ENCODE measurements around the gene TADA2A.
"Not testable (repeated sequence)": the region's sequence is repeated elsewhere in the genome, so short reads cannot be mapped to it uniquely, and the experiment has no call there.

The TADA2A gene

GRCh38 chr17:37400505-37400904, 6.2 kb upstream of the TADA2A start:
- no peak for DNase-seq

DNA sequence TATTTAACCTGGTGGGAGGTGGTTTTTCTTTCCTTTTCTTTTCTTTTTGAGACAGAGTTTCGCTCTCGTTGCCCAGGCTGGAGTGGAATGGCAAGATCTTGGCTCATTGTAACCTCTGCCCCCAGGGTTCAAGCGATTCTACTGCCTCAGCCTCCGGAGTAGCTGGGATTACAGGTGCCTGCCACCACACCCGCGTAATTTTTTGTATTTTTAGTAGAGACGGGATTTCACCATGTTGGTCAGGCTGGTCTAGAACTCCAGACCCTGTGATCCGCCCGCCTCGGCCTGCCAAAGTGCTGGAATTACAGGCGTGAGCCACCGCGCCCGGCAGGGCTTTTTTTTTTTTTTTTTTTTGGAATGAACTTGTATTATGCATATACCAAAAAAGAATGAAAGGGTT, 1.2 kb upstream of the TADA2A start:
- DNase-seq = not testable (repeated sequence)

GRCh38 chr17:37405955-37406634, 591 bp upstream of the TADA2A start:
- DNase-seq = peak; percentile 22

DNA sequence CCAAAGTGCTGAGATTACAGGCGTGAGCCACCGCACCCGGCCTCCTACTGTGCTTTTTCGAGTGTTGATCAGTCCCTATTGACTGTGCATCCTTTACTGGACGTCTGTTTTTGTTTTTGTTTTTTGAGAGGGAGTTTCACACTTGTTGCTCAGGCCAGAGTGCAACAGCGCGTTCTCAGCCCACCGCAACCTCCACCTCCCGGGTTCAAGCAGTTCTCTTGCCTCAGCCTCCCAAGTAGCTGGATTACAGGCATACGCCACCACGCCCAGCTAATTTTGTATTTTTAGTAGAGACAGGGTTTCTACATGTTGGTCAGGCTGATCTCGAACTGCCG, 1.4 kb downstream of the TADA2A start:
- not testable (repeated sequence) for DNase-seq

- DNase-seq = no peak
Measured at GRCh38 chr17:37410357-37410756, 3.7 kb downstream of the TADA2A start.

- peak; percentile 15 for DNase-seq
Measured at GRCh38 chr17:37413875-37414519, 7.3 kb downstream of the TADA2A start.

- DNase-seq = no peak
Measured at GRCh38 chr17:37417852-37418251, 11.2 kb downstream of the TADA2A start.

GRCh38 chr17:37422971-37423625, 16.4 kb downstream of the TADA2A start:
- no peak for DNase-seq

GRCh38 chr17:37425268-37425667, 18.6 kb downstream of the TADA2A start:
- no peak for DNase-seq

- no peak for DNase-seq
Measured at GRCh38 chr17:37429039-37429438, 22.4 kb downstream of the TADA2A start.

GRCh38 chr17:37429453-37429852, 22.8 kb downstream of the TADA2A start:
- no peak for DNase-seq

- no peak for DNase-seq
Measured at GRCh38 chr17:37430051-37430627, 23.5 kb downstream of the TADA2A start.

- no peak for DNase-seq
Measured at GRCh38 chr17:37432671-37433070, 26.0 kb downstream of the TADA2A start.

DNA sequence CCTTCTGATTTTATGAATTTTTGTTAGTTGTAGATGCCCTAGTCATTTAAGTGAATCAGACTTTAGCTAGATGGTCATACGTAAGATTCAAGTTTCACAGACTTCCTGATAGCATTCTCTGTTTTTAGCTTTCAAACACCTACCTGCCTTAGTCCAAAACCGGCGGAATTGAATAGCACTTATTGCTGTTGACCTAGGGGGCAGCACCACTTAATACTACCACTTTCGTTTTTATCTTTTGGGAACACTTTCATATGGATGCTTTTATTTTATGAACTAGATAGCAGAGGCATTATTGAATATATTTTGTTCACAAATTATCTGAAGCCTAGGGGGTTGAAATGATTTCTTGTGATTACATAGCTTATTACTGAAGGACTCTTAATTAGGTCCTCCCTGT, 31.5 kb downstream of the TADA2A start:
- no peak for DNase-seq

- no peak for DNase-seq
Measured at GRCh38 chr17:37440424-37440823, 33.7 kb downstream of the TADA2A start.

DNA sequence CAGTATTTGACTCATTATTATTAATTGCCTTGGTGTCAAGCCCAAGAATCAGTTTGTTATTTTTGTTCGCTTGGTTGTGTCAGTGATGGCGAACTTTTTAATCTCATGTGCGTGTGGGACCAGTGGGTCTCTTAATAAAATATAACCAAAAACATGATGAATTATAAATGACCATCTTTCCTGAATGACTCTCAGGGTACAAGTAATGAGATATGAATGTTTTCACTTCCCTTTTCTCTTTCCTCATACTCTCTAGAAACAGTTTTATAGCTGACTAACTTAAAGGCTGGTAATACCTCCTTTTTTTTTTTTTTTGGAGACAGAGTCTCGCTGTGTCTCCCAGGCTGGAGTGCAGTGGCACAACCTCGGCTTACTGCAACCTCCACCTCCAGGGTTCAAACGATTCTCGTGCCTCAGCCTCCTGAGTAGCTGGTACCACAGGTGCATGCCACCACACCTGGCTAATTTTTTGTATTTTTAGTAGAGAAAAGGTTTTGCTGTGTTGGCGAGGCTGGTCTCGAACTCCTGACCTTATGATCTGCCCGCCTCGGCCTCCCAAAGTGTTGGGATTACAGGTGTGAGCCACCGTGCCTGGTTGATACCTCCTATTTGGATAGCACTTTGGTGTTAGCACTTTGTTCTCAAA, 34.8 kb downstream of the TADA2A start:
- DNase-seq = not testable (repeated sequence)

GRCh38 chr17:37446027-37446426, 39.3 kb downstream of the TADA2A start:
- DNase-seq = peak; percentile 93

- DNase-seq = peak; percentile 12
Measured at GRCh38 chr17:37447641-37448040, 41.0 kb downstream of the TADA2A start.

DNA sequence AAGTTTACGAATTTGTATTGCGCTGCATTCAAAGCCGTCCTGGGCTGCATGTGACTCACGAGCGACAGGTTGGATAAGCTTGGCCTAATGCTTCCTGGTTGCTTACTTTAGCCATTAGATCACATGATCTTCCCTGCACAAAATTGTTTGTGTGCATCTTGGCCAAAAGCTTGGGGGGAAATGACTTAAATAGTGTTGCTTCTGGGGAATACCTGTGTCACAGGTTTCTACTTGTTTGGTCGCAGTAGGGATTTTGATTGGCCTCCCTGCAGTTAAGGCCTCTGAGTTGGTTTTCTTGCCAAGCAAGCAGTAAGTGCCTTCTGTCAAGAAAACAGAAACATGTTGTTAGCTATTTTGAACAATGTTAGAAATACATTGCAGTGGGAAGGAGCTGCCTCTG, 43.4 kb downstream of the TADA2A start:
- no peak for DNase-seq

DNA sequence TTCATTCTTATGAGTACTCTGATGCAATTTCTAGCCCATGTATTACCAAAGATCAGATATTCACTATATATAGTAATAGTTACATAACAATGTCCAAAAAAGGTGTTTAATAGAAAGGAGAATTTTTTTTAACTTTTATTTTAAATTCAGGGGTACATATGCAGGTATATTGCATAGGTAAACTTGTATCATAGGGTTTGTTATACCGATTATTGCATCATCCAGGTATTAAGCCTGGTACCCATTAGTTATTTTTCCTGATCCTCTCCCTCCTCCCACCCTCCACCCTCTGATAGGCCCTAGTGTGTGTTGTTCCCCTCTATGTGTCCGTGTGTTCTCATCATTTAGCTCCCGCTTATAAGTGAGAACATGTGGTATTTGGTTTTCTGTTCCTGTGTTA, 51.1 kb downstream of the TADA2A start:
- DNase-seq = not testable (repeated sequence)

GRCh38 chr17:37458805-37459204, 52.1 kb downstream of the TADA2A start:
- DNase-seq = no peak

DNA sequence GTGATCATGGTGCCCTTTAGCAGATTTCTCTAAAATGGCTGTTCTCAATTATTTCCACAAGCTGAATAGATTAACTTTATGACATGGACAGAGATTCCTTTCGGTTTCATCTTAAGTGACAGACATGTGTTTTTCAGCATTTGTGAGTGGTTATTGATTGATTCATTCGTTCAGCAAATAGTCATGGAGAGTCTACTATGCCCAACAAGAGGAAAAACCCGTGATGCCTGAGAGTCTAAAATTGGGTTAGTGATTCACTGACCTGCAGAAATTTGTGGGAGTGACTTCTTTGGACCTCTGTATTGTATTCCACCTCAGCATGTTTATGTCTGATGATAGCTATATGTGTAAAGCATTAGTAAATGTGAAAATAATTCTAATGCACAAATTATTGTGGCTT, 55.0 kb downstream of the TADA2A start:
- no peak for DNase-seq

DNA sequence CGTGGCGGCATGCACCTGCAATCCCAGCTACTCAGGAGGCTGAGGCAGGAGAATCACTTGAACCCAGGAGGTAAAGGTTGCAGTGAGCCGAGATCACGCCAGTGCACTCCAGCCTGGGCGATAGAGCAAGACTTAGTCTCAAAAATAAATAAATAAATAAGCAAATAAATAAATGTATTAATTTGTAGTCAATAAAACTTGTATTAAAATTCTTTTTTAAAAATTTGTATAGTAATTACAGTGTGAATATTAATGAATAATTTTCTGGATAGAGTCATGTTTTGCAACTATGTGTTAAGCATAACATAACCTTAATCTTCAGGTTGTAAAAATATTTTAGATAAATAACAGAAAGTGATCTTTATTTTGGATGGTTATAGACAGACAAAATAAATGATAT, 55.8 kb downstream of the TADA2A start:
- no peak for DNase-seq

- DNase-seq = no peak
Measured at GRCh38 chr17:37463039-37463438, 56.4 kb downstream of the TADA2A start.
